HG03571 (cell line): ENCODE results near the gene CHTF8.

Experiments used
- ATAC-seq: cut with Tn5 transposase; IDR thresholded peaks from one replicate; pipeline ENCODE4 v1.9.1; 2021; ENCODE audit not compliant: unreplicated experiment

The CHTF8 gene

GRCh38 chr16:69088684-69089083, 43.7 kb downstream of the CHTF8 start:
- no peak for ATAC-seq

GRCh38 chr16:69087161-69087581, 45.2 kb downstream of the CHTF8 start:
- ATAC-seq, result no peak

GRCh38 chr16:69085032-69085695, 47.2 kb downstream of the CHTF8 start:
- no peak for ATAC-seq

- no peak for ATAC-seq
These were observed 48.1 kb downstream of the CHTF8 start for GRCh38 chr16:69084289-69084688.

- no peak for ATAC-seq
These were observed 49.0 kb downstream of the CHTF8 start for GRCh38 chr16:69083306-69083941.

GRCh38 chr16:69079697-69080096, 52.7 kb downstream of the CHTF8 start:
- ATAC-seq, result no peak

GRCh38 chr16:69078073-69078472, 54.3 kb downstream of the CHTF8 start:
- ATAC-seq, result no peak

GRCh38 chr16:69077251-69077650, 55.1 kb downstream of the CHTF8 start:
- no peak for ATAC-seq

- no peak for ATAC-seq
These were observed 59.1 kb downstream of the CHTF8 start for GRCh38 chr16:69073181-69073702.

GRCh38 chr16:69072640-69072974, 59.8 kb downstream of the CHTF8 start:
- no peak for ATAC-seq

GRCh38 chr16:69071036-69071435, 61.4 kb downstream of the CHTF8 start:
- ATAC-seq, result no peak

GRCh38 chr16:69069504-69069903, 62.9 kb downstream of the CHTF8 start:
- no peak for ATAC-seq
